Gastroesophageal sphincter (tissue), 4 donors: ENCODE data around the gene KCNMA1. TPM values are rescaled to one million over a fixed set of nuclear protein-coding genes. Genes with fewer than 3 reads are reported as not detected.

Experiments
- ATAC-seq: fragments of 150-250 bp; one replicate; pipeline ENCODE4 v1.9.1; 2016; ENCODE audit warnings: mild to moderate bottlenecking, moderate library complexity
- H3K27ac ChIP-seq, 4 donors: fragments of 200-600 bp; sonication (generic) in 3 of 4; 1 replicate in 3 of 4; 2 replicates in 1 of 4; pipeline ENCODE4 v1.5.1; 2016 to 2019
- H3K27me3 ChIP-seq: fragments of 200-600 bp; sonication (generic); one replicate; pipeline ENCODE4 v1.5.1; 2019
- H3K36me3 ChIP-seq, 2 donors: fragments of 200-600 bp; sonication (generic); one replicate each; pipeline ENCODE4 v1.5.1; 2019; ENCODE audit warnings: control low read depth in 1 of 2
- H3K4me1 ChIP-seq, 3 donors: fragments of 200-600 bp; sonication (generic); 1 replicate in 2 of 3; 2 replicates in 1 of 3; pipeline ENCODE4 v1.5.1; 2016 to 2019; ENCODE audit warnings: control low read depth in 2 of 3
- H3K4me3 ChIP-seq, 2 donors: fragments of 200-600 bp; sonication (generic); one replicate each; pipeline ENCODE4 v1.5.1; 2019; ENCODE audit warnings: mild to moderate bottlenecking in 1 of 2, moderate library complexity in 1 of 2
- H3K9me3 ChIP-seq, 3 donors: fragments of 200-600 bp; sonication (generic); one replicate each; pipeline ENCODE4 v1.5.1; 2017 to 2019; ENCODE audit warnings: control low read depth in 2 of 3
- EP300 ChIP-seq: sonication (generic); formaldehyde crosslinking; IDR thresholded peaks from one replicate; pipeline ENCODE4 v1.6.1; 2017; ENCODE audit warnings: antibody characterized with exemption, mild to moderate bottlenecking
- POLR2A ChIP-seq, 2 donors: fragments of 450-650 bp; IDR thresholded peaks; one replicate each; pipeline ENCODE4 v1.6.1; 2017; ENCODE audit warnings: antibody characterized with exemption in 2 of 2, mild to moderate bottlenecking in 2 of 2, moderate library complexity in 1 of 2
- POLR2AphosphoS5 ChIP-seq: sonication (generic); formaldehyde crosslinking; IDR thresholded peaks from one replicate; pipeline ENCODE4 v1.6.1; 2017; ENCODE audit warnings: antibody characterized with exemption
- WGBS, 2 donors: methylation state at CpG; one replicate each; pipeline ENCODE4 v1.1.5; 2018; ENCODE audit warnings: low coverage in 1 of 2; 5-methylcytosine and 5-hydroxymethylcytosine counted together
- total RNA-seq, 4 donors: library from RNA; depleted of rRNA; stranded (reverse); fragments of >200 nt; gene quantifications; one replicate each; pipeline ENCODE4 v1.1.0, GENCODE V29; 2016
- TF ChIP-seq, protein P1 (sequence below), 4 experiments: fragments of 200-600 bp in 2 of 4; fragments of 450-650 bp in 2 of 4; sonication (generic) in 1 of 4; IDR thresholded peaks; one replicate each; pipeline ENCODE4 v1.5.1; 2017 to 2019; ENCODE audit warnings: antibody characterized with exemption in 4 of 4, mild to moderate bottlenecking in 2 of 4, moderate library complexity in 2 of 4

KCNMA1 gene
- total RNA-seq, 4 donors from 2014 or later: 168 to 389 (median 323) TPM

DNA sequence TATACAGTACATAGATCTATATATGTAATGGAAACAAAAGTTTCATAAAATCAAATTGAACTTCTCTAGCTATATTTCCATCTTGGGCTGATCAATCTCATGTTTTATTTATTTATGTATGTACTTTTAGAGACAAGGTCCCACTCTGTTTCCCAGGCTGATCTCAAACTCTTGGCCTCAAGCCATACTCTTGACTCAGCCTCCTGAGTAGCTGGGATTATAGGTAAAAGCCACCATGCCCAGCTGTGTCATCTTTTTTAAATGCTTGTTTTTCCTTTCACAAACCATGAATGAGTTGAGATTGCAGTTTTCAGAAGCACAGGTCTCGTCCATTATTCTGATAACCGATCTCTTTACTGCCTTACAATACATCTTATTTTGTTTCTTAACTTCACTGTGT lies 400.9 kb downstream of the KCNMA1 start:
- H3K27ac ChIP-seq: peak overlapping the region in 3 of 4 donors; percentile 81 to 86 (median 81)
- WGBS, 2 donors: 45 to 66% methylated on average over 2 of the region's 2 CpGs
- H3K27me3 ChIP-seq: no peaks in the 10 kb centered on the region
- peaks cover 0 to 76% (median 11%) of the 10 kb centered on the region in 3 donors for H3K4me1 ChIP-seq
- TF ChIP-seq POLR2A (IDR thresholded peaks at IDR 0.05) (no peak), POLR2AphosphoS5 (no peak), EP300 (no peak)
- TF ChIP-seq, protein P1, sequence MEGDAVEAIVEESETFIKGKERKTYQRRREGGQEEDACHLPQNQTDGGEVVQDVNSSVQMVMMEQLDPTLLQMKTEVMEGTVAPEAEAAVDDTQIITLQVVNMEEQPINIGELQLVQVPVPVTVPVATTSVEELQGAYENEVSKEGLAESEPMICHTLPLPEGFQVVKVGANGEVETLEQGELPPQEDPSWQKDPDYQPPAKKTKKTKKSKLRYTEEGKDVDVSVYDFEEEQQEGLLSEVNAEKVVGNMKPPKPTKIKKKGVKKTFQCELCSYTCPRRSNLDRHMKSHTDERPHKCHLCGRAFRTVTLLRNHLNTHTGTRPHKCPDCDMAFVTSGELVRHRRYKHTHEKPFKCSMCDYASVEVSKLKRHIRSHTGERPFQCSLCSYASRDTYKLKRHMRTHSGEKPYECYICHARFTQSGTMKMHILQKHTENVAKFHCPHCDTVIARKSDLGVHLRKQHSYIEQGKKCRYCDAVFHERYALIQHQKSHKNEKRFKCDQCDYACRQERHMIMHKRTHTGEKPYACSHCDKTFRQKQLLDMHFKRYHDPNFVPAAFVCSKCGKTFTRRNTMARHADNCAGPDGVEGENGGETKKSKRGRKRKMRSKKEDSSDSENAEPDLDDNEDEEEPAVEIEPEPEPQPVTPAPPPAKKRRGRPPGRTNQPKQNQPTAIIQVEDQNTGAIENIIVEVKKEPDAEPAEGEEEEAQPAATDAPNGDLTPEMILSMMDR (IDR thresholded peaks at IDR 0.05): no peak
- H3K36me3 ChIP-seq: no peaks in the 10 kb centered on the region
- no peak for ATAC-seq
- no peaks in the 10 kb centered on the region for H3K9me3 ChIP-seq
- H3K4me3 ChIP-seq: no peak overlapping the region

DNA sequence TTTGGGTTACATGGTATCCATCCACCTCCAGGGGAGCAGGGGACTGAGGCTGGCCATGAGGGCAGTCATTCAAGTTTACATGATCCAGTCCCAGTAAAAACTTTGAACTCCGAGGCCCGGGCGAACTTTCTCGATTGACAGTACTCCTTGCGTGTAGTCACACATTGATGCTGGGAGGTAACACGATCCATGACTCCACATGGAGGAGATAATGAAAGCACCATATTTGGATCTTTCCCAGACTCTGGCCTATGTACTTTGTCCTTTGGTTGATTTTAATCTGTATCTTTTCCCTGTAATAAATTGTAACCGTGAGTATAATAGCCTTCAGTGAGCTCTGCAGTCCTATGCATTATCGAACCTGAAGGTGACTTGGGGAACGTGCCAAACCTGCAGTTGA lies 401.6 kb downstream of the KCNMA1 start:
- Histone ChIP-seq H3K4me1 (peaks cover 0 to 69% (median 11%) of the 10 kb centered on the region in 3 donors), H3K27me3 (no peaks in the 10 kb centered on the region), H3K4me3 (no peak overlapping the region), H3K27ac (peak overlapping the region in 2 of 4 donors; percentile 81), H3K9me3 (no peaks in the 10 kb centered on the region), H3K36me3 (no peaks in the 10 kb centered on the region)
- 80% methylated on average over 9 of the region's 9 CpGs; no CpG with 5 or more reads in 1 of the 2 donors for whole genome bisulfite sequencing, 2 donors
- no peak for TF ChIP-seq POLR2A (IDR thresholded peaks at IDR 0.05)
- TF ChIP-seq EP300: no peak
- no peak for TF ChIP-seq POLR2AphosphoS5
- TF ChIP-seq, protein P1 (IDR thresholded peaks at IDR 0.05): no peak
- no peak for ATAC-seq

DNA sequence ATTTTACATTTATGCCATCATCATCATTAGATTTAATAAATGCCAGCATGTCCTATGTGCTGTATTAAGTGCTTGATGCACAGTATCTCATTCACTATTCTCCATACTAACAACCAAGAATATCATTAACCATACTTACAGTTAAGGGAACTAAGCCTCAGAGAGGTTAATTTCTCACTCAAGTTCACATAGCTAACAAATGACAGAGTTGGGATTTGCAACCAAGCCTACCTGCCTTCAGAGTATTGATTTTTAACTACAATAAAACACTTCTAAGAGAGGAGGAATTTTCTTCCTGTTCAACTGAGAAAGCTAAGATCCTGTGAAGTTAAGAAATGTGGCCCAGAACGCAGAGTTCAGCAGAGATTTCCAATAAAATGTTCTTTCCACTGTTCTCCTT lies 403.0 kb downstream of the KCNMA1 start:
- no peak overlapping the region for H3K4me3 ChIP-seq
- H3K36me3 ChIP-seq: no peaks in the 10 kb centered on the region
- ATAC-seq: no peak
- TF ChIP-seq, protein P1 (IDR thresholded peaks at IDR 0.05): no peak
- TF ChIP-seq POLR2AphosphoS5: no peak
- no peak for TF ChIP-seq POLR2A (IDR thresholded peaks at IDR 0.05)
- no peak for TF ChIP-seq EP300
- no peaks in the 10 kb centered on the region for H3K9me3 ChIP-seq
- H3K27ac ChIP-seq: peak overlapping the region in 2 of 4 donors; percentile 81
- no peaks in the 10 kb centered on the region for H3K27me3 ChIP-seq
- H3K4me1 ChIP-seq: peaks cover 0 to 55% (median 0%) of the 10 kb centered on the region in 3 donors
- WGBS, 2 donors: 43 to 80% methylated on average over 1 of the region's 1 CpG

DNA sequence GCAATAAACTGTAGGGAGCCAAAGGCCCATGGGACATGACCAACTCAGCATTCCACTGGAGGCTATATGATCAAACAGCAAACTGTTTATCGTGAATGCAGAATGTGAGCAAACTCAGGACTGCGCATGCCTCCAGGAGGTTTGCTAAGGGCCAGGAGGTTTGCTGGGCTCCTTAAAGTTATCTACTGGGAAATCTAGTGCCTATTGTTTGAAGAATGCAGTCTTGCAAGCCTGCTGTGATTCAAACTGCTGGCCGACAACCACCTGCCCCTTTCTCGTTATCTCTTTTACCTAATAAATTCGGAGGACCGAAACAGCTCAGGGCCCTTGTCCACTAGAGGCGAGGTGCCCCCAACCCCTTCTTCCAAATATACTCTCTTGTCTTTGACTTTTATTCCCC lies 404.1 kb downstream of the KCNMA1 start:
- 87 to 96% methylated on average over 5 to 7 of the region's 7 CpGs for WGBS, 2 donors
- TF ChIP-seq POLR2AphosphoS5: no peak
- Histone ChIP-seq H3K27ac (no peak overlapping the region), H3K27me3 (no peaks in the 10 kb centered on the region), H3K36me3 (no peaks in the 10 kb centered on the region), H3K4me3 (no peak overlapping the region), H3K4me1 (peaks cover 0 to 47% (median under 1%) of the 10 kb centered on the region in 3 donors), H3K9me3 (no peaks in the 10 kb centered on the region)
- no peak for ATAC-seq

DNA sequence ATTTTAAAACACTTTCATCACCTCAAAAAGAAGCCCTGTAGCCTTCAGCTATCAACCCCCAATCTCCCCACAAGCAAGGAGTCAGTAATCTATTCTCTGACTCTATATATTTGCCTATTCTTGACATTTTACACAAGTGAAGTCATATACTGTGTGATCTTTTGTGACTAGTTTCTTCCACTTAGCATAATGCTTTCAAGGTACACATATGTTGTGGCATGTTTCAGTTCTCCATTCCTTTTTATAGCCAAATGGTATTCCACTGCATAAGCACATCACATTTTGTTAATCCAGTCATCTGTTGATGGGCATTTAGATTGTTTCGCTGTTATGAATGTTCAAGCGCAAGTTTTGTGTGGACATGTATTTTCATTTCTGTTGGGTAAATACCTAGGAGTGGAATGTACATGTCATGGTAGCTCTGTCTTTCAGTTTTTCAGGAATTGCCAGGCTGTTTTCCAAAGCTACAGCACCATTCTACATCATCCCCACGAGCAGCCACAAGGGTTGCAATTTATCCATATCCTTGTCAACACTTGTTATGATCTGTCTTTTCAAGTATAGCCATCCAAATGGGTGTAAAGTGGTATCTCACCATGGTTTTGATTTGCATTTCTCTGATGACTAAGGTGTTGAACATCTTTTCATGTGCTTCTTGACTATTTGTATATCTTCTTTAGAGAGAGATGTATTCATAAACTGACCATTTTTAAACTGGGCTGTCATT lies 405.6 kb downstream of the KCNMA1 start:
- H3K9me3 ChIP-seq: no peaks in the 10 kb centered on the region

More for the DNA sequence above, 405.6 kb downstream of the KCNMA1 start:
- 83 to 90% methylated on average over 2 to 3 of the region's 3 CpGs for WGBS, 2 donors
- Histone ChIP-seq H3K4me3 (no peak overlapping the region), H3K36me3 (no peaks in the 10 kb centered on the region), H3K4me1 (peaks cover 0 to 47% (median 3%) of the 10 kb centered on the region in 3 donors), H3K27ac (no peak overlapping the region), H3K27me3 (no peaks in the 10 kb centered on the region)
- no peak for ATAC-seq
- TF ChIP-seq, protein P1 (IDR thresholded peaks at IDR 0.05): no peak
- TF ChIP-seq EP300 (no peak), POLR2A (IDR thresholded peaks at IDR 0.05) (no peak), POLR2AphosphoS5 (no peak)
